BLaER1 treated with 17β-estradiol and CSF1 and Interleukin-3, amounts not matched to agents 10 nM and 100 nM (cell line): ENCODE data around the gene IRF2BPL.

ENCODE experiments used
- H3K27ac ChIP-seq, 11 experiments: shearing (Covaris generic); formaldehyde crosslinking; 2 replicates each; pipeline ENCODE4 v1.8.1; 2022
- H3K27me3 ChIP-seq, 11 experiments: shearing (Covaris generic); formaldehyde crosslinking; 2 replicates each; pipeline ENCODE4 v1.8.1; 2022
- H3K36me3 ChIP-seq, 11 experiments: shearing (Covaris generic); formaldehyde crosslinking; 2 replicates each; pipeline ENCODE4 v1.8.1; 2022
- H3K4me1 ChIP-seq, 10 experiments: shearing (Covaris generic); formaldehyde crosslinking; 2 replicates each; pipeline ENCODE4 v1.8.1; 2022
- H3K4me2 ChIP-seq, 11 experiments: shearing (Covaris generic); formaldehyde crosslinking; 2 replicates each; pipeline ENCODE4 v1.8.1; 2022
- H3K4me3 ChIP-seq, 10 experiments: shearing (Covaris generic); formaldehyde crosslinking; 2 replicates each; pipeline ENCODE4 v1.8.1; 2022
- H3K9ac ChIP-seq, 11 experiments: shearing (Covaris generic); formaldehyde crosslinking; 2 replicates each; pipeline ENCODE4 v1.8.1; 2022
- H3K9me3 ChIP-seq, 11 experiments: shearing (Covaris generic); formaldehyde crosslinking; replicated peaks in 1 of 11; 2 replicates each; pipeline ENCODE4 v1.8.1; 2022
- H4K20me1 ChIP-seq, 11 experiments: shearing (Covaris generic); formaldehyde crosslinking; 2 replicates each; pipeline ENCODE4 v1.8.1; 2022
- Cebpa-rat ChIP-seq, 11 experiments: shearing (Covaris generic); IDR thresholded peaks; 2 replicates each; pipeline ENCODE4 v1.8.1; 2022

Gene IRF2BPL

DNA sequence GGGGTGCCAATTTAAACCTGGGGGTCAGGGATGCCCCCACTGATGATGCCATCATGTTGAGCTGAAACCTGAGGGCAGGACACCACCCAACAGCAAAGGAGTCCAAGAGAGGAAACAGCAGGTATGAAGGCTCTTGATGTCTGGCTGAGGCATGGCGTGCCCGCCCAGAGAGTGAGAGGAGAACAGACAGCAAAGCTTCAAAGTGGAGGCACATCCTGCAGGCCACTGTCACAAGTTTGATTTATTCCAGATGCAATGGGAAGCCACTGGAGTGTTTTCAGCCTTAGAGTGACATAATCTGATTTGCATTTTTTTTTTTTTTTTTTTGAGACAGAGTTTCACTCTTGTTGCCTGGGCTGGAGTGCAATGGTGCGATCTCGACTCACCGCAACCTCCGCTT is 34.8 kb downstream of the IRF2BPL start:
- Histone ChIP-seq H3K9me3 (peaks cover 0 to 6% (median 0%) of the 10 kb centered on the region in 11 experiments; a peak in 2 of 22 replicates), H3K4me3 (no peak overlapping the region), H3K36me3 (no peaks in the 10 kb centered on the region), H3K9ac (no peak overlapping the region), H3K4me2 (no peak overlapping the region), H3K27ac (no peak overlapping the region), H3K27me3 (no peaks in the 10 kb centered on the region), H3K4me1 (peaks cover 24 to 43% (median 30%) of the 10 kb centered on the region in 10 experiments), H4K20me1 (no peaks in the 10 kb centered on the region)
- TF ChIP-seq Cebpa-rat (IDR thresholded peaks at IDR 0.05), result no peak

DNA sequence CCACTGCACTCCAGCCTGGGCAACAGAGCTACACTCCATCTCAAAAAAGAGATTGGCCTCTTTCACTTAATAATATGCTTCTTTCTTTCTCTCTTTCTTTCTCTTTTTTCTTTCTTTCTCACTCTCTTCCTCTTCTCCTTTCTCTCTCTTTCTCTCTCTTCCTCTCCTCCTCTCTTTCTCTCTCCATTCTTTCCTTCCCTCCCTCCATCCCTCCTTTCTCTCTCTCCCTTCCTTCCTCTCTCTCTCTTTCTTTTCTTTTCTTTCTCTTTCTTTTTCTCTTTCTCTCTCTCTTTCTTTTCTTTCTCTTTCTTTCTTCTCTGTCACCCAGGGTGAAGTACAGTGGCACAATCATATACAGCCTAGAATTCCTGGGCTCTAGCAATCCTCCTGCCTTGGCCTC is 38.4 kb downstream of the IRF2BPL start:
- H3K4me3 ChIP-seq, result no peak overlapping the region
- H3K36me3 ChIP-seq, result no peaks in the 10 kb centered on the region
- peaks cover 21 to 35% (median 28%) of the 10 kb centered on the region in 10 experiments for H3K4me1 ChIP-seq
- peaks cover 0 to 6% (median 0%) of the 10 kb centered on the region in 11 experiments; a peak in 2 of 22 replicates for H3K9me3 ChIP-seq
- no peak overlapping the region for H3K9ac ChIP-seq
- no peak overlapping the region for H3K27ac ChIP-seq
- H3K4me2 ChIP-seq, result no peak overlapping the region
- TF ChIP-seq Cebpa-rat (IDR thresholded peaks at IDR 0.05), result no peak
- no peaks in the 10 kb centered on the region for H4K20me1 ChIP-seq
- H3K27me3 ChIP-seq, result no peaks in the 10 kb centered on the region

DNA sequence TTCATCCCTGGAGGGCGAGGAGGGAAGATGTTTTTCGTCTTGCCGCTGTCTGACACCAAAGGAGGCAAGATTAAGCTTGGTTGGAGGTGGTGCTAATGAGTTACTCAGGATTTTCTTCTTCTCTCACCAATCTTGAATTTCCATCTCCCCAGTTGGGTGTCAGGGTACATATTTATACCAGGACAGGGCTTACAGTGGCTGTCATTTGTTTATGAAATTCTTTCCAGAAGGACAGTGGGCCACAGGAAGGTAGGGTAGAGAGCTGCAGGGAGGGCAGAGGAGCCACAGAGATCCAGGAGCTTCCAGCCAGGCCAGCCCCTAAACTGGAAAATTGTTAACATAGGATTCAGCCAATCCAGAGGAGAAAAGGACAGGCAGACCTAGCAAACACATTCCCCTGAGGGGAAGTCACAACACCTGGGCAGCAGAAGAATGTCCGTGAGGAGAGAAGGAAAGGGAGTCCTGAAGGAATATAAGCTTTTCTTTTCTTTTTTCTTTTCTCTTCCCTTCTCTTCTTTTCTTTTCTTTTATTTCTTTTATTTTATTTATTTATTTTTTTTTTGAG is 40.5 kb downstream of the IRF2BPL start:
- Histone ChIP-seq H3K4me2 (peak overlapping the region in 5 of 11 experiments; percentile 2 to 28 (median 5); a peak in 4 of 22 replicates), H3K9ac (no peak overlapping the region; a peak in 1 of 22 replicates), H3K9me3 (peaks cover 0 to 6% (median 0%) of the 10 kb centered on the region in 11 experiments; a peak in 2 of 22 replicates), H3K27me3 (no peaks in the 10 kb centered on the region), H3K4me3 (no peak overlapping the region), H3K27ac (no peak overlapping the region), H3K36me3 (no peaks in the 10 kb centered on the region), H3K4me1 (peaks cover 31 to 53% (median 43%) of the 10 kb centered on the region in 10 experiments), H4K20me1 (no peaks in the 10 kb centered on the region)
- no peak for TF ChIP-seq Cebpa-rat (IDR thresholded peaks at IDR 0.05)

DNA sequence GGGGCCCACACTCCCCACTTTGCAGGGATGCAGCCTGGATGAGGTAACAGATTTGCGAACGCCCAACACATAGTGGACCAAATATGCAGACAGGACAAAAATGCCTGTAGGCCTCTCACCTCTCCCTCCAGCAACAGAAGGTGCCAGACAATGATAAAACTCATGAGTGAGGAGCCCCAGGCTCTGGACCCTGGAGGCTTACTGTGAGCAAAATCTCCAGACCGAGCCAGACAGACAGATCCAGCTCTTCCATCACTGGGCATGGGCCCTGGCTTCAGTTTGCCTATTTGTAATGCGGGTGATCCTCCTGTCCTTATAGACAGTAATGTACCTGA is 42.3 kb downstream of the IRF2BPL start:
- no peak for TF ChIP-seq Cebpa-rat (IDR thresholded peaks at IDR 0.05)
- Histone ChIP-seq H3K4me3 (no peak overlapping the region), H3K27ac (peak overlapping the region in 4 of 11 experiments; percentile 0 to 35 (median 21); a peak in 3 of 22 replicates), H3K9ac (0 out of 22 replicates have a peak overlapping the region, but pooled peaks of 1 of the 11 experiments have one; percentile 44), H4K20me1 (no peaks in the 10 kb centered on the region), H3K9me3 (peaks cover 9 to 16% (median 13%) of the 10 kb centered on the region in 11 experiments), H3K36me3 (peaks cover 0 to 8% (median 0%) of the 10 kb centered on the region in 11 experiments; a peak in 2 of 22 replicates), H3K4me2 (peak overlapping the region in 10 of 11 experiments; percentile 57 to 87 (median 76); a peak in 20 of 22 replicates), H3K27me3 (no peaks in the 10 kb centered on the region), H3K4me1 (peaks cover 31 to 53% (median 44%) of the 10 kb centered on the region in 10 experiments)

DNA sequence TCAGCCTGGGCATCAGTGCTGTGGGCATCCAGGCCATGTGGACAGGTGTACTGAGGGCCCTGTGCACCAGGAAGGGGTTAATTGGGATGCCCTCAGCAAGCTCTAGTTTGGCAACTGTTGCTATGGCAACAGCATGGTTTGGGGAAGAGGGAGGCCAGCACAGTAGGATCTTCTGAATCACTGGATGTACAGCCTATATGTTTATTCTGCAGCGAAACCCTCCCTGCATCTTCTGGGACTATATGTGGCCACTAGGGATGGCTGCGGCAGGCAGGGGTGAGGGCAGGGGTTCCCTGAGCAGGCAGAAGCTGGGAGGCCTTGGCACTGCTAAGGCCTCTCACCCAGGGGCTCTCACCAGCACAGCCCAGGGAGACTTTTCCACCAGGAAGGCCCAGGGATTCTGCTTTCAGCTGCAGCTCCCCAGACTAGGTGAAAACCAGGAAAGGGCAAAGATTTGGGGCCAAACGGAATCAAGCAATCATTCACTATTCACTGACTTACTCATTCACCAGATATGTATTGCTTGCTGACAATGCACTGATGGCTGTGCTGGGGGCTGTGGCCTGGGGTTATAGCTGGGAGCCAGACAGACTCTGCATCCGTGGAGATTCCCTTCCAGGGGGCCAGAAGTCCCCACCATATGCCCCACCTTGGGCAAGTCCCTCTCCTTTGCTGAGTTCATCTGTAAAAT is 42.8 kb downstream of the IRF2BPL start:
- H3K36me3 ChIP-seq, result peaks cover 0 to 9% (median 0%) of the 10 kb centered on the region in 11 experiments; a peak in 2 of 22 replicates
- H3K4me1 ChIP-seq, result peaks cover 31 to 53% (median 44%) of the 10 kb centered on the region in 10 experiments
- H3K4me2 ChIP-seq, result peak overlapping the region; percentile 57 to 87 (median 78); a peak in 21 of 22 replicates
- H4K20me1 ChIP-seq, result no peaks in the 10 kb centered on the region
- no peak overlapping the region for H3K4me3 ChIP-seq
- H3K27me3 ChIP-seq, result no peaks in the 10 kb centered on the region
- H3K9ac ChIP-seq, result no peak overlapping the region
- H3K27ac ChIP-seq, result no peak overlapping the region
- TF ChIP-seq Cebpa-rat (IDR thresholded peaks at IDR 0.05), result no peak
- H3K9me3 ChIP-seq, result peaks cover 13 to 20% (median 18%) of the 10 kb centered on the region in 11 experiments

DNA sequence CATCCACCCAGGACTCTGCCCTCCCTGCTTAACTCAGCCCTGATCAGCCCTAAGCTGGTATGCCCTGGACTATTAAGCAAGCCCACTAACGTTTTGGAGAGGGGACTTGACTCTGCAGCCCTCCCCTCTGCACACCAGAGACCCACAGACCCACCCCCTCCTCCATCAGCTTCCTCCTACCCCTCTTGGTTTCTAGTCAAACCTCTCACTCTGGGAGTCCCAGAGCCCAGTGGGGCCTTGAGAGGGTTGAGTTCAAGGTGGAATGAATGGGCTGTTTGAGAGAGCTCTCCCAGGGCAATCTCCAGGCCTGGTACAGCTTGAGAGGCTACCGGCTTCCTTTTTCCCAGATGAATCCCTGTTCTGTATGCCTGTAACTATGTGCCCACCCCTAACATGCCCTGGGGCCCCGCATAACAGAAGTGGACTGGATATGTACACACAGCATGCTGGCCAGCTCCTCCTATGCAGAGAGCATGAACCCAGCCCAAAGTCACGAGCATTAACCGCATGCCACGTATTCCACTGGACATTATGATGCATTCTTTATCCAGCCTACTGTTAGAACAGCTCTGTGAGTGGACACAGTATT is 43.6 kb downstream of the IRF2BPL start:
- Histone ChIP-seq H4K20me1 (no peaks in the 10 kb centered on the region), H3K36me3 (peaks cover 0 to 9% (median 0%) of the 10 kb centered on the region in 11 experiments; a peak in 2 of 22 replicates), H3K4me3 (no peak overlapping the region), H3K27ac (peak overlapping the region in 1 of 11 experiments; percentile 2; a peak in 3 of 22 replicates), H3K27me3 (no peaks in the 10 kb centered on the region), H3K4me2 (peak overlapping the region; percentile 57 to 87 (median 78)), H3K9ac (peak overlapping the region in 7 of 11 experiments; percentile 17 to 43 (median 31); a peak in 6 of 22 replicates), H3K9me3 (peaks cover 15 to 26% (median 23%) of the 10 kb centered on the region in 11 experiments), H3K4me1 (peaks cover 31 to 53% (median 44%) of the 10 kb centered on the region in 10 experiments)
- TF ChIP-seq Cebpa-rat (IDR thresholded peaks at IDR 0.05), result no peak

DNA sequence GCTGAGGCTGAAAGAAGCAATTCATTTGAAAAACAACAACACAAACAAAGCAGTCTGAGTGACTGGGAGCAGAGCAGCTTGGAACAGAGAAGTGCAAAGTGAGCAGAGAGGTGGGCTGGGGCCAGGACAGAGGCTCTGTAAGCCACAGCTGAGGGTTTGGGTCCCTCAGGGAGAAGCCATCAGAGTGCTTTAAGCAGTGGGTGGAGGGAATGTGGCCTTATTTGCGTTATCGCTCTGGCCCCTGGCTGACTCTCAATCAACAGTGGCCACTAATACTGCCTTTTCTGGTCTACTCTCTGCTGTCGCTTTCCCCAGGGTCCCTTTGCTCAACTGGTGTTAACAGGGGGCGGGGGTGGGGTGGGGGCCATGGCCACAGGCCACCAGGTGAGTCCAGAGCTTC is 44.2 kb downstream of the IRF2BPL start:
- peaks cover 15 to 26% (median 23%) of the 10 kb centered on the region in 11 experiments for H3K9me3 ChIP-seq
- H4K20me1 ChIP-seq, result no peaks in the 10 kb centered on the region
- peaks cover 31 to 53% (median 44%) of the 10 kb centered on the region in 10 experiments for H3K4me1 ChIP-seq
- H3K27me3 ChIP-seq, result no peaks in the 10 kb centered on the region
- H3K4me3 ChIP-seq, result no peak overlapping the region
- H3K4me2 ChIP-seq, result peak overlapping the region; percentile 57 to 87 (median 78)
- H3K36me3 ChIP-seq, result peaks cover 0 to 9% (median 0%) of the 10 kb centered on the region in 11 experiments; a peak in 2 of 22 replicates
- no peak for TF ChIP-seq Cebpa-rat (IDR thresholded peaks at IDR 0.05)
- H3K9ac ChIP-seq, result peak overlapping the region in 10 of 11 experiments; percentile 12 to 43 (median 30); a peak in 10 of 22 replicates
- peak overlapping the region in 6 of 11 experiments; percentile 2 to 37 (median 14); a peak in 5 of 22 replicates for H3K27ac ChIP-seq

DNA sequence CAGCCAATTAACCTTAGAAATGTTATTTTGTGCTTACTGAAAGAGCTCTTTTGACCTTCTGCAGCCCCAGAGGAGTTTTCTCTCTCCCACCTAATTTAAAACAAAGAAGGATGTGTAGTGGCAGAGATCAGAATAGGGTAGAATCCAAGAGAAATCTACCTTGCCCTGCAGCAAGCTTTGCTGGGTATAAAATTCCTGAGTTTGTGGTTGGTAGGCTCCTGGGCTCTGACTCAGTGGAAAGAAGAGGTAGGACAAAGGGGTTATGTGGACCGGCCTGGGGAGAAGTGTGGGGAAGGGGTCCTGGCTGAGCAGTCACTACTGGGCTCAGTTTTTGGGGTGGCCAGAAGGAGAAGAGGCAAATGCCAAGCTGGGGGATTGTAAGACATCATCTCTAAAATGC is 46.8 kb downstream of the IRF2BPL start:
- Histone ChIP-seq H3K4me3 (no peak overlapping the region), H4K20me1 (no peaks in the 10 kb centered on the region), H3K27ac (no peak overlapping the region), H3K27me3 (no peaks in the 10 kb centered on the region), H3K4me2 (no peak overlapping the region), H3K9ac (no peak overlapping the region), H3K9me3 (peaks cover 15 to 26% (median 23%) of the 10 kb centered on the region in 11 experiments), H3K4me1 (peaks cover 49 to 65% (median 57%) of the 10 kb centered on the region in 10 experiments), H3K36me3 (peaks cover 0 to 9% (median 0%) of the 10 kb centered on the region in 11 experiments; a peak in 2 of 22 replicates)
- TF ChIP-seq Cebpa-rat (IDR thresholded peaks at IDR 0.05), result no peak
